ENCODE measurements around the gene TMPRSS9. TPM values are rescaled to one million over a fixed set of nuclear protein-coding genes. Genes with fewer than 3 reads are reported as not detected.

Gene TMPRSS9
- polyA plus RNA-seq, 1 donor from 2014 or later, result not detected

DNA sequence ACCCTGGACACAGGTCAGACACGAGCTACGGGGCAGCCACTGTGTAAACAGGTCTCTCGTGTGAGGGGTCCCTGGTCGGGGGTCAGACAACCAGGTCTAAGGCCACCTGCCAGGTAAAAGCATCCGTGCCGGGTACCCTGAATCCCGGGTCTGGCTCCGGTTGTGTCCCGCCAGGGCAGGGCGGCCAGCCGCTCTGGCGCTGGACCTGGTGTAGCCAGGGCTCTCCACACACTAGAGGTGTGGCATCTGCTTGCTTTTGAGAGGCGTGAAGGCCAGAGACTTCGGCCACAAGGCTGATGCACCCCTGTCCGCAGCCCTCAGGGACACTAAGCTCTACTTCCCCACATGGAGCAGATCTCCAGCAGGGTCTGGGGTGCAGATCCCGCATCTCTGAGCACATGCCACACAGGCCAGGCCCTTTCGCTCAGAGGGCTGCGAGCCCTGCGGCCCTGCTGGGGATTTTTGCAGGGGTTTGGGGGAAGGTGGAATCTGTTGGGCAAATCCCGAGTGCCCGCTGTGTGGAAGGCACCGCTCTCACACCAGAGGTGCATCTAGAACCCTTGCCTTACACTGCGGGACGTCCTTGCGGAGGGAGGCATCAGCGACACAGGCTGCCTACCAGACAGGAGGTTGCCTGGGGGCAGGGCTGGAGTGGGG is 81.2 kb downstream of the TMPRSS9 start:
- H3K27me3 ChIP-seq (ENCODE audit: insufficient read depth, low read depth, low read length), result no peaks in the 10 kb centered on the region
- H3K9ac ChIP-seq (ENCODE audit: low read length), result no peak overlapping the region
- H3F3A ChIP-seq (ENCODE audit: insufficient read depth, low read length, poor library complexity, severe bottlenecking), result no peaks in the 10 kb centered on the region
- no peaks in the 10 kb centered on the region for H4K20me1 ChIP-seq (ENCODE audit: insufficient read depth)
- no peaks in the 10 kb centered on the region for H3K9me2 ChIP-seq (ENCODE audit: insufficient read depth, low read length)
- no peak overlapping the region for H2AFZ ChIP-seq (ENCODE audit: low read depth, low read length)
- H3K4me2 ChIP-seq (ENCODE audit: low read length), result no peak overlapping the region
- peaks cover 7% of the 10 kb centered on the region for H3K36me3 ChIP-seq (ENCODE audit: insufficient read depth, low read length)
- TF ChIP-seq, protein P1, sequence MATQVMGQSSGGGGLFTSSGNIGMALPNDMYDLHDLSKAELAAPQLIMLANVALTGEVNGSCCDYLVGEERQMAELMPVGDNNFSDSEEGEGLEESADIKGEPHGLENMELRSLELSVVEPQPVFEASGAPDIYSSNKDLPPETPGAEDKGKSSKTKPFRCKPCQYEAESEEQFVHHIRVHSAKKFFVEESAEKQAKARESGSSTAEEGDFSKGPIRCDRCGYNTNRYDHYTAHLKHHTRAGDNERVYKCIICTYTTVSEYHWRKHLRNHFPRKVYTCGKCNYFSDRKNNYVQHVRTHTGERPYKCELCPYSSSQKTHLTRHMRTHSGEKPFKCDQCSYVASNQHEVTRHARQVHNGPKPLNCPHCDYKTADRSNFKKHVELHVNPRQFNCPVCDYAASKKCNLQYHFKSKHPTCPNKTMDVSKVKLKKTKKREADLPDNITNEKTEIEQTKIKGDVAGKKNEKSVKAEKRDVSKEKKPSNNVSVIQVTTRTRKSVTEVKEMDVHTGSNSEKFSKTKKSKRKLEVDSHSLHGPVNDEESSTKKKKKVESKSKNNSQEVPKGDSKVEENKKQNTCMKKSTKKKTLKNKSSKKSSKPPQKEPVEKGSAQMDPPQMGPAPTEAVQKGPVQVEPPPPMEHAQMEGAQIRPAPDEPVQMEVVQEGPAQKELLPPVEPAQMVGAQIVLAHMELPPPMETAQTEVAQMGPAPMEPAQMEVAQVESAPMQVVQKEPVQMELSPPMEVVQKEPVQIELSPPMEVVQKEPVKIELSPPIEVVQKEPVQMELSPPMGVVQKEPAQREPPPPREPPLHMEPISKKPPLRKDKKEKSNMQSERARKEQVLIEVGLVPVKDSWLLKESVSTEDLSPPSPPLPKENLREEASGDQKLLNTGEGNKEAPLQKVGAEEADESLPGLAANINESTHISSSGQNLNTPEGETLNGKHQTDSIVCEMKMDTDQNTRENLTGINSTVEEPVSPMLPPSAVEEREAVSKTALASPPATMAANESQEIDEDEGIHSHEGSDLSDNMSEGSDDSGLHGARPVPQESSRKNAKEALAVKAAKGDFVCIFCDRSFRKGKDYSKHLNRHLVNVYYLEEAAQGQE (IDR thresholded peaks at IDR 0.05; ENCODE audit: borderline replicate concordance), result no peak
- TF ChIP-seq, protein P2, sequence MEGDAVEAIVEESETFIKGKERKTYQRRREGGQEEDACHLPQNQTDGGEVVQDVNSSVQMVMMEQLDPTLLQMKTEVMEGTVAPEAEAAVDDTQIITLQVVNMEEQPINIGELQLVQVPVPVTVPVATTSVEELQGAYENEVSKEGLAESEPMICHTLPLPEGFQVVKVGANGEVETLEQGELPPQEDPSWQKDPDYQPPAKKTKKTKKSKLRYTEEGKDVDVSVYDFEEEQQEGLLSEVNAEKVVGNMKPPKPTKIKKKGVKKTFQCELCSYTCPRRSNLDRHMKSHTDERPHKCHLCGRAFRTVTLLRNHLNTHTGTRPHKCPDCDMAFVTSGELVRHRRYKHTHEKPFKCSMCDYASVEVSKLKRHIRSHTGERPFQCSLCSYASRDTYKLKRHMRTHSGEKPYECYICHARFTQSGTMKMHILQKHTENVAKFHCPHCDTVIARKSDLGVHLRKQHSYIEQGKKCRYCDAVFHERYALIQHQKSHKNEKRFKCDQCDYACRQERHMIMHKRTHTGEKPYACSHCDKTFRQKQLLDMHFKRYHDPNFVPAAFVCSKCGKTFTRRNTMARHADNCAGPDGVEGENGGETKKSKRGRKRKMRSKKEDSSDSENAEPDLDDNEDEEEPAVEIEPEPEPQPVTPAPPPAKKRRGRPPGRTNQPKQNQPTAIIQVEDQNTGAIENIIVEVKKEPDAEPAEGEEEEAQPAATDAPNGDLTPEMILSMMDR (IDR thresholded peaks at IDR 0.05; ENCODE audit: poor library complexity, severe bottlenecking), result no peak
- TF ChIP-seq TAF1 (IDR thresholded peaks at IDR 0.05; ENCODE audit: low read depth) (no peak), SMC3 (conservative IDR thresholded peaks at IDR 0.05; ENCODE audit: poor library complexity) (no peak), POLR2AphosphoS5 (IDR thresholded peaks at IDR 0.05) (no peak), EP300 (conservative IDR thresholded peaks at IDR 0.05; ENCODE audit: poor library complexity, severe bottlenecking) (no peak), MXI1 (conservative IDR thresholded peaks at IDR 0.05; ENCODE audit: poor library complexity, severe bottlenecking) (no peak), RAD21 (conservative IDR thresholded peaks at IDR 0.05) (no peak), EZH2 (IDR thresholded peaks at IDR 0.05; ENCODE audit: borderline replicate concordance, insufficient read depth, low read length, poor library complexity, severe bottlenecking) (no peak)
- no peak overlapping the region for H3K4me3 ChIP-seq (ENCODE audit: low read length)
- no peaks in the 10 kb centered on the region for H3K9me3 ChIP-seq (ENCODE audit: low read length)
- H3K79me2 ChIP-seq (replicated peaks; ENCODE audit: insufficient read depth, low read length), result no peaks in the 10 kb centered on the region
- no peak overlapping the region for H3K27ac ChIP-seq (ENCODE audit: low read length)

DNA sequence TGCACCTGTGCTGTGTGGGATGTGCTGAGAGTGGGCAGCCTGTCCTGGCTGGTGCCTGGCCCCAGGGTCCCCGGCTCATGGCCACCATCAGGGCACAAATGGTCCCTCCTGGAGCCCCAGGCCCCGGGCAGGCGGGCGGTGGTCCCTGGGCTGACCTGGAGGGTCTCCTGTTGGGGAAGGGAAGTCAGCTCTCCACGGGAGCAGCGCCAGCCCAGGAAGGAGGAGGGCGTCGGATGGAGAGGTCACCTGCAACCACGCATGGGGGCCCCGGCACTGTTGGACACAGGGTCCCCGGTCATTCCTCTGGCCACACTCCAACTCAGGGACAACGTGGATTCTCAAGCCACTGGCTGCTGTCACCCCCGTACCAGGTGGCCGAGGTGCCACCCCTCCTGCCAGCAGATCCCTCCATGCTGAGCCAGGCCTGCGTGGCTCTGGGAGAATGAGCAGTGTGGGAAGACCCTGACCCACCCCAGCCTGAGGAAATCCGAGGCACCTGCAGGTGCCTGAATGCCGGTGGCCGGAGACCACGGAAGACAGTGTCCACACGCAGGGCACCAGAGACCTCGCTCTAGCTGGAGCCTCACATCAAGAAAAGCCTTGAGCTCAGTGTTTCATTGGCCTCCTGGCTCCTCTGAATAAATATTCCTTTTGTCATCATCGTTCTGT is 83.2 kb downstream of the TMPRSS9 start:
- no peak overlapping the region for H3K27ac ChIP-seq (ENCODE audit: low read length)
- H4K20me1 ChIP-seq (ENCODE audit: insufficient read depth), result no peaks in the 10 kb centered on the region
- H3K4me2 ChIP-seq (ENCODE audit: low read length), result no peak overlapping the region
- peaks cover 4% of the 10 kb centered on the region for H3K36me3 ChIP-seq (ENCODE audit: insufficient read depth, low read length)
- H3K9me3 ChIP-seq (ENCODE audit: low read length), result no peaks in the 10 kb centered on the region
- TF ChIP-seq, protein P1 (IDR thresholded peaks at IDR 0.05; ENCODE audit: borderline replicate concordance), result no peak
- no peak for TF ChIP-seq MXI1 (conservative IDR thresholded peaks at IDR 0.05; ENCODE audit: poor library complexity, severe bottlenecking)
- no peak for TF ChIP-seq RAD21 (conservative IDR thresholded peaks at IDR 0.05)
- no peak for TF ChIP-seq TAF1 (IDR thresholded peaks at IDR 0.05; ENCODE audit: low read depth)
- no peak for TF ChIP-seq POLR2AphosphoS5 (IDR thresholded peaks at IDR 0.05)
- no peak for TF ChIP-seq EZH2 (IDR thresholded peaks at IDR 0.05; ENCODE audit: borderline replicate concordance, insufficient read depth, low read length, poor library complexity, severe bottlenecking)
- TF ChIP-seq, protein P2 (IDR thresholded peaks at IDR 0.05; ENCODE audit: poor library complexity, severe bottlenecking), result no peak
- TF ChIP-seq EP300 (conservative IDR thresholded peaks at IDR 0.05; ENCODE audit: poor library complexity, severe bottlenecking), result no peak
- TF ChIP-seq SMC3 (conservative IDR thresholded peaks at IDR 0.05; ENCODE audit: poor library complexity), result no peak
- no peaks in the 10 kb centered on the region for H3K79me2 ChIP-seq (replicated peaks; ENCODE audit: insufficient read depth, low read length)
- no peaks in the 10 kb centered on the region for H3K27me3 ChIP-seq (ENCODE audit: insufficient read depth, low read depth, low read length)
- H3K9ac ChIP-seq (ENCODE audit: low read length), result no peak overlapping the region
- H3F3A ChIP-seq (ENCODE audit: insufficient read depth, low read length, poor library complexity, severe bottlenecking), result no peaks in the 10 kb centered on the region
- H3K9me2 ChIP-seq (ENCODE audit: insufficient read depth, low read length), result no peaks in the 10 kb centered on the region
- H3K4me3 ChIP-seq (ENCODE audit: low read length), result no peak overlapping the region
- no peak overlapping the region for H2AFZ ChIP-seq (ENCODE audit: low read depth, low read length)

All from neural cell (in vitro differentiated cells).